Activated CD4-positive, alpha-beta T cell treated with anti-CD3 and anti-CD28 coated beads, Interleukin-2, amount 10 ng/mL, durations not matched to agents 7 days and 5 days (primary cell): Measurements from ENCODE around the gene TSPOAP1. TPM values are rescaled to one million over a fixed set of nuclear protein-coding genes. Genes with fewer than 3 reads are reported as not detected.

ENCODE experiments used
- CTCF ChIA-PET: fragments of 350-600 bp; sonication (Branson Sonifier 250); formaldehyde crosslinking; loops from one replicate; lab custom pipeline; 2021; ENCODE audit warnings: antibody characterized with exemption; lab: Charles Lee
- POLR2A ChIA-PET: fragments of 350-600 bp; sonication (Branson Sonifier 250); formaldehyde crosslinking; loops from one replicate; lab custom pipeline; 2021; ENCODE audit warnings: antibody characterized with exemption; lab: Charles Lee
- DNase-seq: peaks from one replicate; pipeline ENCODE4 v3.0.0-alpha.2; 2020
- H3K27ac Mint-ChIP-seq: one replicate; pipeline ENCODE4 v1.8.0; 2021; ENCODE audit warnings: mild to moderate bottlenecking, moderate library complexity, mixed read lengths
- H3K27me3 Mint-ChIP-seq: one replicate; pipeline ENCODE4 v1.8.0; 2021; ENCODE audit warnings: mixed read lengths
- H3K36me3 Mint-ChIP-seq: one replicate; pipeline ENCODE4 v1.8.0; 2021; ENCODE audit warnings: low read depth, mixed read lengths
- H3K4me1 Mint-ChIP-seq: one replicate; pipeline ENCODE4 v1.8.0; 2021; ENCODE audit warnings: mixed read lengths
- H3K4me3 Mint-ChIP-seq: one replicate; pipeline ENCODE4 v1.8.0; 2021; ENCODE audit warnings: mild to moderate bottlenecking, moderate library complexity, mixed read lengths
- H3K9me3 Mint-ChIP-seq: one replicate; pipeline ENCODE4 v1.8.0; 2021; ENCODE audit warnings: mixed read lengths
- total RNA-seq, 2 experiments: library from RNA; stranded (reverse); gene quantifications; one replicate each; pipeline ENCODE4 v1.2.3, GENCODE V29; 2021

Gene TSPOAP1
- total RNA-seq, 2 experiments from 2014 or later: 44.1 to 57.5 TPM

DNA sequence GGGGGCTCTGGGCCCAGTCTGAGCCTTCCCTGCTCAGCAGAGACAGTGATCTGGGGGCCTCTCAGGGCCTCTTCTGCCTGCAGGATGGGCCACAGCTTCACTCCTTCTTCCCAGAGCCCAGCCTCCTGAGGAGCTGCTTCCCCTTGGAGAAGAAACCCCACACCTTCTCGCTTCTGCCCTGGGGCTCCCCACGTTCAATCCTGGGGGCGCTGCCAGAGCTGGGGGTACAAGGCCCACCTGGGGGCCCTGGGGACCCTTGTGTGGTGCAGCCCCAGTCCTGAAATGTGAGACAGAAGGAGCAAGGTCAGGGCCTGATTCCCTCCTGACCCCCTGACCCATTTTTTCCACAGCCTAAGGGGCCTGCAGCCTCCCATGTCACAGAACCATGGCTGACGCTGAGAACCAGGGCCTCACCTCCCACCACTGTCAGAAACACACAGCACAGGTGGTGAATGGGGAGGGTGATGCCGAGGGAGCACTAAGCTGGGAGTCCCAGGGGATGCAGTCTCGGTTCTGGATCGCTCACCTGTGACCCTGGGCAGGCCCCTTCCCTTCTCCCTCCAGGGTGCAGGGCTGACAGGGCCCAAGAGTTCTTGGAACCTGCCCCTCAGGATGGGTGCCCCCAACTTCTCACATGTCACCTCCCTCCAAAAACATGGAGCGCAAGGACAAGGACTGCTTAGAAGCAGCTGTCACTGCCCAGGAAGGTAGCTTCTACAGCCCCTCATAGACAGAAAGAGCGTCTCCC, 26.2 kb downstream of the TSPOAP1 start:
- no peak for DNase-seq
- Mint-ChIP-seq H3K4me1 (no peaks in the 10 kb centered on the region), H3K27me3 (peaks cover 16% of the 10 kb centered on the region), H3K36me3 (no peaks in the 10 kb centered on the region), H3K9me3 (no peaks in the 10 kb centered on the region), H3K27ac (no peak overlapping the region), H3K4me3 (no peak overlapping the region)
- CTCF ChIA-PET: interaction anchor here (0.6 to 4.2 kb wide), 4 partner anchors 10 to 42 kb away, joined by 3 to 36 read pairs (median 6); no protein-coding TSS in a partner anchor
- POLR2A ChIA-PET: no interaction called here

DNA sequence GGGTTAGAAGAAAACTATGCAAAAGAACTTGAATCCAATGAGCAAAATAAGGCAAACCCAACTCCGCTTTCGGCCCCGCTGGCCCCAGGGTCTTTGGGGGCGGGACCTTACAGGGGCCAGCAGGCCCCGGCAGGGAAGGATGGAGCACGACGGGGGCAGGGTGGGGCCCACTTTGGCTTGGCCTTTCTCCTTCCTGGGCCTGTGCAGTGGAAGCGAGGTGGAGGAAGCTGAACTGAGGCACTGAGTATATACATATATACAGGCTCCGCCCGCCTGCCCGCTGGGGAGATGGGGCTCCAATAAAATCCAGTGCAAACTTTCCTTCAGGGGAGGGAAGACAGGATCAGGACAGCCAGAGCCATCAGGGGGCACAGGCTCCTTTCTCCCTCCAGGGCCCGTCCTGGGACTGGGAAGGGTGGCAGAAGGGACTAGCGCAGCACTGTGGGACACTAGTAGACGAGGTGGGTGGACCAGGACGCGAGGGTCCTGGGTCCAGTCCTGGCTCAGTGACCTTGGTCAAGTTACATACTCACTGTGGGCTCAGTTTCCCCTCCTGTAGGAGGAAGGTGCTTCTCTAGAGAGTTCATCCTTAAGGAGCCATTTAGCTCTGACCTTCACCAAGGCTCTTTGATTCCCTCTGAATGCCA, 27.0 kb downstream of the TSPOAP1 start:
- DNase-seq: no peak
- Mint-ChIP-seq H3K36me3 (no peaks in the 10 kb centered on the region), H3K4me1 (no peaks in the 10 kb centered on the region), H3K27me3 (peaks cover 16% of the 10 kb centered on the region), H3K27ac (no peak overlapping the region), H3K9me3 (no peaks in the 10 kb centered on the region), H3K4me3 (no peak overlapping the region)
- POLR2A ChIA-PET: no interaction called here
- CTCF ChIA-PET: interaction anchor here (0.6 to 1.1 kb wide), 2 partner anchors 16 to 43 kb away, joined by 3 read pairs; no protein-coding TSS in a partner anchor

DNA sequence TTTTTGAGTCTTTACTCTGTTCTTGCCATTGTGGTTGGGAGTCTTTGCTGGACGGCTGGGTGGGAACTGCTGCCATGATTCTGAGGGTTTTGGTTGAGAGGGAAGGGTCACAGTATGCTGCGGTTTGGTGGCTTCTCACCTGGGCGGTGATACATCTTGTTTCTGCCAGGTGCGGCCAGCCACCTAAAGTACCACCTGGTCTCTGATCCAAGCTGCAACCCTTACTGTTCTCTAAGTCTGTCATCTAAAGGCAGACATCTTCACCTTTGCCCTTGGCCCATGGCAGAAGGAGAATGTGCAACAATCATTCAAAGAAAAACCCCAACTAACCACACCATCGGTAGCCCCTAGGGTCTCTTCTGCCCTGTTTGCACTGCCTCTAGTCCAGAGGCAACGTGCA, 28.3 kb downstream of the TSPOAP1 start:
- Mint-ChIP-seq H3K4me1 (no peaks in the 10 kb centered on the region), H3K27ac (no peak overlapping the region), H3K9me3 (no peaks in the 10 kb centered on the region), H3K36me3 (no peaks in the 10 kb centered on the region), H3K27me3 (peaks cover 19% of the 10 kb centered on the region), H3K4me3 (no peak overlapping the region)
- DNase-seq: no peak
- ChIA-PET POLR2A (no interaction called here), CTCF (interaction anchor here (0.5 to 1.6 kb wide), 3 partner anchors 15 to 147 kb away, joined by 3 to 4 read pairs (median 3); no protein-coding TSS in a partner anchor)

DNA sequence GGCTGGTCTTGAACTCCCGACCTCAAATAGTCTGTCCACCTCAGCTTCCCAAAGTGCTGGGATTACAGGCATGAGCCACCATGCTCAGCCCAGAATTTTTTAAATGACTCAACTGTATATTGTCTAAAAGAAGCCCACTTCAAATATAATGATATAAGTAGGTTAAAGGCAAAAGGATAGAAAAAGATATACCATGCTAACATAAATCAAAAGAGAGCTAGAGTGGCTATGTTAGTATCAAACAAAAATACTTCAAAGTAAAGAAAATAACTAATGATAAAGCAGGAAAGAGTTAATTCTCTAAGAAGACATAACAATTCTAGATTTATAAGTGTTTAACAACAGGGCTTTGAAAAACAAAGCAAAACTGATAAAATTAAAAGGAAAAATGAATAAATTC, 34.6 kb downstream of the TSPOAP1 start:
- H3K4me1 Mint-ChIP-seq: no peaks in the 10 kb centered on the region
- POLR2A ChIA-PET: no interaction called here
- H3K4me3 Mint-ChIP-seq: no peak overlapping the region
- H3K27ac Mint-ChIP-seq: no peak overlapping the region
- no peak for DNase-seq
- H3K27me3 Mint-ChIP-seq: peaks cover 52% of the 10 kb centered on the region
- H3K9me3 Mint-ChIP-seq: no peaks in the 10 kb centered on the region
- CTCF ChIA-PET: interaction anchor here (1.3 kb wide), 1 partner anchor 10 kb away, joined by 3 read pairs; no protein-coding TSS in a partner anchor
- no peaks in the 10 kb centered on the region for H3K36me3 Mint-ChIP-seq

DNA sequence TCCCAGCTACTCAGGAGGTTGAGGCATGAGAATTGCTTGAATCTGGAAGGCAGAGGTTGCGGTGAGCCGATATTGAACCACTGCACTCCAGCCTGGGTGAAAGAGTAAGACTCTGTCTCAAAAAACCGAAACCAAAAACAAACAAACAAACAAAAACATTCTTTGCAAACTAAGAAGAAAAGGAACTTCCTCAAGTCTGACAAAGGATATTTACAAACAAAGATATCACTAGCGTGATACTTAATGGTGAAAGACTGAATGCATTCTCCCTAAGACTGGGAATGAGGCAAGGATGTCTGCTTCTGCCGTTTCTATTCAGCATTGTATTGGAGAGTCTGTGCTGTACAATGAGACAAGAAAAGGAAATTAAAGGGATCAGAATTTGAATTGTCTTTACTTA, 37.3 kb downstream of the TSPOAP1 start:
- no peaks in the 10 kb centered on the region for H3K4me1 Mint-ChIP-seq
- ChIA-PET POLR2A (no interaction called here), CTCF (no interaction called here)
- H3K27ac Mint-ChIP-seq: no peak overlapping the region
- H3K36me3 Mint-ChIP-seq: no peaks in the 10 kb centered on the region
- no peak overlapping the region for H3K4me3 Mint-ChIP-seq
- H3K27me3 Mint-ChIP-seq: peaks cover 48% of the 10 kb centered on the region
- no peaks in the 10 kb centered on the region for H3K9me3 Mint-ChIP-seq
- no peak for DNase-seq

DNA sequence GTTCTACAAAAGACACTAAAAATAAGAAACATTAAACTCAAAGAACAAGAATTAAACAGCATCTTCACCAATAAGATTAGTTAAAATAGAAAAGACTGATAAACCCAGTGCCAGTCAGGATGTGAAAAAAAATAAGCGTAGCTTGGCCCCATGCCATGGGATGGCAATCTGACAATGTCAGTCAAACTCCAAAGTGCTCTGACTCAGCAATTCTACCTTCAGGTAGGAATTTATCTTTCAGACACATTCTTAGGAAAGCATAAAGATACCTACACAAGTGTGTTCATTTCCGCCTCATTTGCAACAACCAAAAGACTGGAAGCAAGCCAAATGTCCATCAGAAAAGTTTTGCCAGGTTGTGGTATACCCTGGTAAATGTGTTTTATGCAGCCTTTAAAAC, 38.7 kb downstream of the TSPOAP1 start:
- Mint-ChIP-seq H3K36me3 (no peaks in the 10 kb centered on the region), H3K9me3 (no peaks in the 10 kb centered on the region), H3K4me1 (peaks cover 2% of the 10 kb centered on the region), H3K27ac (no peak overlapping the region), H3K27me3 (peaks cover 45% of the 10 kb centered on the region), H3K4me3 (no peak overlapping the region)
- POLR2A ChIA-PET: no interaction called here
- DNase-seq: no peak
- CTCF ChIA-PET: interaction anchor here (1.4 kb wide), 1 partner anchor 24 kb away, joined by 3 read pairs; no protein-coding TSS in a partner anchor

DNA sequence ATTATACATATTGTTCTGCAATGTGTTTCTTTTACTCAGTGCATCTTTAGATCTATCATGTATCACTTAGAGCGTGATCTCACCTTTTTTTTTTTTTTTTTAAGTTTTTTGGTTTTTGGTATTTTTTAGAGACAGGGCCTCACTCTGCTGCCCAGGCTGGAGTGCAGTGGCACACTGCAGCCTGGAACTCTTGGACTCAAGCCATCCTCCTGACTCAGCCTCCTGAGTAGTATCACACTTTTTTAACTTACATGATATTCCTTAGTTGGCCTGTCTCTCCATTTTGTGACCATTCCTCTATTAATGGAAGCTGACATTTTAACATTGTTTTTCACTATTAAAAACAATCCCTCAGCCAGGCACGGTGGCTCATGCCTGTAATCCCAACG, 43.2 kb downstream of the TSPOAP1 start:
- H3K27ac Mint-ChIP-seq: no peak overlapping the region
- no peaks in the 10 kb centered on the region for H3K9me3 Mint-ChIP-seq
- no peak for DNase-seq
- peaks cover 22% of the 10 kb centered on the region for H3K27me3 Mint-ChIP-seq
- H3K4me1 Mint-ChIP-seq: peaks cover 2% of the 10 kb centered on the region
- POLR2A ChIA-PET: no interaction called here
- no peaks in the 10 kb centered on the region for H3K36me3 Mint-ChIP-seq
- H3K4me3 Mint-ChIP-seq: no peak overlapping the region
- CTCF ChIA-PET: interaction anchor here (0.9 kb wide), 1 partner anchor 12 kb away, joined by 3 read pairs; no protein-coding TSS in a partner anchor

DNA sequence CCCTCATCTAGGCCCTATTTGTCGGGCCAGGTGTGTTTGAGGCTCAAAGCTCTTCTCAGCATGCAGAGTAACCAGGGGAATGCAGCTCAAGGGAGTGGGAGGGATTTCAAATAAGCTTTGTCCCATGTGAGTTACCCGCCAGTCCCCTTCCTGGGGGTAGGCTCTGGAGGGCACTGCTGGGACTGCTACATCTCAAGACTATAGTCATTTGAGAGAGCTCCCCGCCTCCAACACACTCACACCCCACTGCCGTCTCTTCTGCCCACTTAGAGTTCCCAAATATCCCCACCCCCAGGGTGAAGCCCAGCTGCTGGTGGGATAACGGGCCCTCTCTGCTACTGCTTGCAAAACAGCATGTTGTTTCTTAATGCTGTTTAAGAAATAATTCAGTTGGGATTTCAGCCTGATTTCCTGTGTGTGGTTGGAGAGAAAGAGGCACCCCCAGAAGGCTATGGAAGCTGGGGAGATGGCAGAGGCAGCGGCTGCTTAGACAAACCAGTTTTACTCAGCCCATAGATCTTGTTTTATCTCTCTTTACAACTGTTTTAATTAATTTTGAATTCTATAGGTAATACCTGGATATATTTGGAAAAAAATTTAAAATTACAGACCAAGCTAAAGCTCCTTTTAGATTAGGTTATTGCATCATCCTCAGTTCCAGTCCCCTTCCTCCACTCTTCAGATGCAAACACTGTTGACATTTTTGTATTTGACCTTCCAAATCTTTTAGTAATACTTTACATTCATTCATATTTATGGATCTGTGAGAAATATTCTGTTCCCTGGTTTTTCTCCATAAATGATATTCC, 43.8 kb downstream of the TSPOAP1 start:
- CTCF ChIA-PET: interaction anchor here (0.6 to 0.7 kb wide), 2 partner anchors 32 to 290 kb away, joined by 3 read pairs; no protein-coding TSS in a partner anchor
- Mint-ChIP-seq H3K9me3 (no peaks in the 10 kb centered on the region), H3K4me3 (no peak overlapping the region), H3K27ac (no peak overlapping the region), H3K27me3 (peaks cover 18% of the 10 kb centered on the region), H3K4me1 (peaks cover 2% of the 10 kb centered on the region), H3K36me3 (no peaks in the 10 kb centered on the region)
- DNase-seq: no peak
- POLR2A ChIA-PET: no interaction called here

DNA sequence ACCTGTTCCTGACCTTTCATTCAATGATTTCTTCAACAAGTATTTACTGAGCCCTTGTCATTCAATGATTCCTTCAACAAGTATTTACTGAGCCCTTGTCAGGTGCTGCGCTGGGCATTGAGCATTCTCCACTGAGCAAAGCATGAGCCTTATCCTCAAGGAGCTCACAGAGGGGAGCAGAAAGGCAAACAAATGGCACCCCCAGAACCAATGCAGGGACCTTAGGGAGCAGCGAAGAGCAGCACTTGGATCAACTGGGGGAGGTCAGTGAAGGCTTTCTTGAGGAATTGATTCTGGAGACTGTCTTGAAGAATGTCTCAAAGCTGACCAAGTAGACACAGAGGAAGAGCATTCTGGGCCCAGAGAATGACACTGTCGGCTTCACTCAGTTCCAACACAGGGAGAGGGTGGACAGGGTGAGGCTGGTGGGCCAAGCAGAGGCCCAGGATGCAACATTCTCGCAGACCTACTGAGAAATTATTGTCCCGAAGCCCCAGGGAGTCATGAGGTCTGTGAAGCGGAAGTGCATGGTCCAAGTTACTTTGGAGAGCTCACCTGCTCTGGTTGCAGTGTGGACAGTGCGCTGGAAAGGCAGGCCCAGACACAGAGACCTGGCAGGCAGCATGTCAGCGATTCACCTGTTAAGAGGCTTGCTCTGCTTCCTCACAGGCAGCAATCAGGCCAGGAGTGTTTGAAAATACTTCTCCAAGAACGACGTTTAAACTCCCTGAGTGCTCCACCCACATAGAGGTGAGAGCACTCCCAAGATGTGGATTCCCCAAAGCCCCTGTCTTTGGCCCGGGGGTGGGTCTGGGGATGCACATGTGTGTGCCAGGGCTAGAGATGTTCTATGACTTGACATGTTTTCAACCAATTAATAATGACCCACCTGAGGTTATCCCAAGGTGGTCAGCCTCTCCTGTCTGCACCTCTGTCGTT, 44.7 kb downstream of the TSPOAP1 start:
- POLR2A ChIA-PET: no interaction called here
- Mint-ChIP-seq H3K9me3 (no peaks in the 10 kb centered on the region), H3K27ac (no peak overlapping the region), H3K4me3 (no peak overlapping the region), H3K4me1 (peaks cover 7% of the 10 kb centered on the region), H3K27me3 (peaks cover 21% of the 10 kb centered on the region), H3K36me3 (no peaks in the 10 kb centered on the region)
- no peak for DNase-seq
- CTCF ChIA-PET: interaction anchor here (0.7 kb wide), 1 partner anchor 33 kb away, joined by 3 read pairs; no protein-coding TSS in a partner anchor

DNA sequence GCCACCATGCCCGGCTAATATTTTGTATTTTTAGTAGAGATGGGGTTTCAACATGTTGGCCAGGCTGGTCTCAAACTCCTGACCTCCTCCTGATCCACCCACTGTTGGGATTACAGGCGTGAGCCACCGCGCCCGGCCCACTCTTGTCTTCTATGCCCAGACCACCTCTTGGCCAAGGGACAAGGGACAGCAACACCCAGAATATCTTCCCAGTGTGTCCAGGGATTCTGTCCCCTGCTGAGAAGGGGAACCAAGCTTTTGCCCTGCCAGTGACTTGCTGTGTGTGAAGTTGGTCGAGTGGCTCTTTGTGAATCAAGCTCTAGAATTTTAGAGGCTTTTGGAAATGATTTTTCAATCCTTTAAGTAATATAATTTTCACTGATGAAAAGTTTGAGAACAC, 46.2 kb downstream of the TSPOAP1 start:
- Mint-ChIP-seq H3K27me3 (peaks cover 17% of the 10 kb centered on the region), H3K4me1 (peaks cover 7% of the 10 kb centered on the region), H3K4me3 (no peak overlapping the region), H3K27ac (no peak overlapping the region), H3K36me3 (no peaks in the 10 kb centered on the region), H3K9me3 (no peaks in the 10 kb centered on the region)
- CTCF ChIA-PET: no interaction called here
- POLR2A ChIA-PET: no interaction called here
- no peak for DNase-seq

DNA sequence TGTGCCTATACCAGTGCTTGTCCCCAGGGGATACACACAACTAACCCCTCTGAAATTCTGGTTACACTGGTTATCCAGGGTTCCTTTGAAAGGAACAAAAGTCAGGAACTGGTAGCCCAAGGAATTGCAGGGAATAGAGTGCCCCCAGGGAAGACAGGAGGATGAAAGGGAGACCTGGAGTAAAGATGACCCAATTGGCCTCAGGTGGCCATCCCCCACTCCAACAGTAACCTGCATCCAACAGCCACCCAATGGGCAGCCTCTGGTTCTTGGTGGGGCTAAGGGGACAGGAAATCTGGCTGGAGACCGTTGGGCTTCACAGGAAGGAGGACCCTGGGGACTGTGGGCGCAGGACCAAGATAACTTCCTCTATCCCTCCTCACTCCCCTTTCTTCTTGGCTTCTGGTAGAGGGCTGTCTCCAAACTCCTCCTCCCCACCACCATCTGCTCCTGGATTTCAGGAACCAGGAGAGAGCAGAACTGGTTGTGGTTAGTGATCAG, 47.0 kb downstream of the TSPOAP1 start:
- no peak for DNase-seq
- H3K4me3 Mint-ChIP-seq: no peak overlapping the region
- H3K36me3 Mint-ChIP-seq: no peaks in the 10 kb centered on the region
- POLR2A ChIA-PET: no interaction called here
- no peaks in the 10 kb centered on the region for H3K9me3 Mint-ChIP-seq
- H3K4me1 Mint-ChIP-seq: peaks cover 7% of the 10 kb centered on the region
- CTCF ChIA-PET: interaction anchor here (1.1 kb wide), 1 partner anchor 181 kb away, joined by 3 read pairs; no protein-coding TSS in a partner anchor
- no peak overlapping the region for H3K27ac Mint-ChIP-seq
- peaks cover 17% of the 10 kb centered on the region for H3K27me3 Mint-ChIP-seq
